ENCODE data around the gene ZNRF2.

The ZNRF2 gene

GRCh38 chr7:30391806-30392205 lies 107.4 kb downstream of the ZNRF2 start:
- H3K27ac ChIP-seq (ENCODE audit: low read length) = no peak overlapping the region
- TF ChIP-seq EZH2phosphoT487 (IDR thresholded peaks at IDR 0.05; ENCODE audit: low read length) (no peak), EZH2 (optimal IDR thresholded peaks at IDR 0.05; ENCODE audit: low read depth, low read length) (no peak)
- TF ChIP-seq, protein P1, sequence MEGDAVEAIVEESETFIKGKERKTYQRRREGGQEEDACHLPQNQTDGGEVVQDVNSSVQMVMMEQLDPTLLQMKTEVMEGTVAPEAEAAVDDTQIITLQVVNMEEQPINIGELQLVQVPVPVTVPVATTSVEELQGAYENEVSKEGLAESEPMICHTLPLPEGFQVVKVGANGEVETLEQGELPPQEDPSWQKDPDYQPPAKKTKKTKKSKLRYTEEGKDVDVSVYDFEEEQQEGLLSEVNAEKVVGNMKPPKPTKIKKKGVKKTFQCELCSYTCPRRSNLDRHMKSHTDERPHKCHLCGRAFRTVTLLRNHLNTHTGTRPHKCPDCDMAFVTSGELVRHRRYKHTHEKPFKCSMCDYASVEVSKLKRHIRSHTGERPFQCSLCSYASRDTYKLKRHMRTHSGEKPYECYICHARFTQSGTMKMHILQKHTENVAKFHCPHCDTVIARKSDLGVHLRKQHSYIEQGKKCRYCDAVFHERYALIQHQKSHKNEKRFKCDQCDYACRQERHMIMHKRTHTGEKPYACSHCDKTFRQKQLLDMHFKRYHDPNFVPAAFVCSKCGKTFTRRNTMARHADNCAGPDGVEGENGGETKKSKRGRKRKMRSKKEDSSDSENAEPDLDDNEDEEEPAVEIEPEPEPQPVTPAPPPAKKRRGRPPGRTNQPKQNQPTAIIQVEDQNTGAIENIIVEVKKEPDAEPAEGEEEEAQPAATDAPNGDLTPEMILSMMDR (IDR thresholded peaks at IDR 0.05; ENCODE audit: low read length) = no peak
- H3K36me3 ChIP-seq (replicated peaks; ENCODE audit: insufficient read depth, low read length) = no peaks in the 10 kb centered on the region
- H2AFZ ChIP-seq (ENCODE audit: low read length) = no peak overlapping the region
- no peak overlapping the region for H3K9ac ChIP-seq (ENCODE audit: low read length)
- peaks cover 6% of the 10 kb centered on the region; the same call in 1 of the 2 replicates for H3K4me1 ChIP-seq (ENCODE audit: low read length)
- H3K79me2 ChIP-seq (ENCODE audit: low read length) = no peaks in the 10 kb centered on the region
- no peaks in the 10 kb centered on the region for H3K9me2 ChIP-seq (replicated peaks; ENCODE audit: insufficient read depth, low read length)
- H3K4me2 ChIP-seq (ENCODE audit: low read depth, low read length) = no peak overlapping the region
- no peak overlapping the region for H3K4me3 ChIP-seq (ENCODE audit: low read length)
- no peaks in the 10 kb centered on the region for H3K9me3 ChIP-seq (replicated peaks; ENCODE audit: insufficient read depth, low read length)
- H3K27me3 ChIP-seq (replicated peaks; ENCODE audit: insufficient read depth, low read length) = no peaks in the 10 kb centered on the region
- no peaks in the 10 kb centered on the region for H3F3A ChIP-seq (ENCODE audit: insufficient read depth, low read length)
- DNase-seq = no peak
- H4K20me1 ChIP-seq (ENCODE audit: insufficient read depth, low read length) = no peaks in the 10 kb centered on the region

- Histone ChIP-seq H4K20me1 (ENCODE audit: insufficient read depth, low read length) (no peaks in the 10 kb centered on the region), H3F3A (ENCODE audit: insufficient read depth, low read length) (no peaks in the 10 kb centered on the region), H2AFZ (ENCODE audit: low read length) (no peak overlapping the region), H3K27ac (ENCODE audit: low read length) (no peak overlapping the region), H3K4me1 (ENCODE audit: low read length) (peaks cover 6% of the 10 kb centered on the region), H3K36me3 (replicated peaks; ENCODE audit: insufficient read depth, low read length) (no peaks in the 10 kb centered on the region), H3K79me2 (ENCODE audit: low read length) (no peaks in the 10 kb centered on the region), H3K27me3 (replicated peaks; ENCODE audit: insufficient read depth, low read length) (no peaks in the 10 kb centered on the region), H3K4me3 (ENCODE audit: low read length) (no peak overlapping the region), H3K4me2 (ENCODE audit: low read depth, low read length) (no peak overlapping the region), H3K9ac (ENCODE audit: low read length) (no peak overlapping the region), H3K9me2 (replicated peaks; ENCODE audit: insufficient read depth, low read length) (no peaks in the 10 kb centered on the region), H3K9me3 (replicated peaks; ENCODE audit: insufficient read depth, low read length) (no peaks in the 10 kb centered on the region)
- TF ChIP-seq, protein P1 (IDR thresholded peaks at IDR 0.05; ENCODE audit: low read length) = no peak
- no peak for DNase-seq
These were observed 111.3 kb downstream of the ZNRF2 start for GRCh38 chr7:30395676-30396075.

DNA sequence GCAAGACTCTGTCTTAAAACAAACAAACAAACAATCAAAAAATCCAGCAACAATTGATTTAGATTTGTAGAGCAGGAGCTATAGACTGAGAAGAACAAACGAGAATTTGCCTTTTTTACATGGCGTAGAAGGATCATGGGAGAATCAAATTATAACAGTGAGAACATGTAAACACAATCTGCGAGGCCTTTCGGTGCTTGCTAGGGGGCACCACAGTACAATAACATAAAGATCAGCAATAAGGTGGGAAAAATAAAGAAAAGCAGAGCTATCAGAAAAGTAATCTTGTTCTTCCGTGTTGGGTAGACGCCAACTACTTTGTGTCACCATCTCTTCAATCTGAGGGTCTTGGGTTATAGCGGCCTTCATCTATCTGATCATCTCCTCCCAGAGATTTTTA lies 112.0 kb downstream of the ZNRF2 start:
- no peak overlapping the region for H3K4me3 ChIP-seq (ENCODE audit: low read length)
- no peaks in the 10 kb centered on the region for H4K20me1 ChIP-seq (ENCODE audit: insufficient read depth, low read length)
- H3F3A ChIP-seq (ENCODE audit: insufficient read depth, low read length) = no peaks in the 10 kb centered on the region
- H3K9ac ChIP-seq (ENCODE audit: low read length) = no peak overlapping the region
- TF ChIP-seq, protein P1 (IDR thresholded peaks at IDR 0.05; ENCODE audit: low read length) = no peak
- TF ChIP-seq EZH2 (optimal IDR thresholded peaks at IDR 0.05; ENCODE audit: low read depth, low read length) = no peak
- no peak for DNase-seq
- no peak overlapping the region for H3K4me2 ChIP-seq (ENCODE audit: low read depth, low read length)
- H3K27me3 ChIP-seq (replicated peaks; ENCODE audit: insufficient read depth, low read length) = no peaks in the 10 kb centered on the region
- H3K27ac ChIP-seq (ENCODE audit: low read length) = no peak overlapping the region
- H3K79me2 ChIP-seq (ENCODE audit: low read length) = no peaks in the 10 kb centered on the region
- no peaks in the 10 kb centered on the region for H3K9me2 ChIP-seq (replicated peaks; ENCODE audit: insufficient read depth, low read length)
- H3K4me1 ChIP-seq (ENCODE audit: low read length) = peaks cover 9% of the 10 kb centered on the region
- no peaks in the 10 kb centered on the region for H3K9me3 ChIP-seq (replicated peaks; ENCODE audit: insufficient read depth, low read length)
- no peaks in the 10 kb centered on the region for H3K36me3 ChIP-seq (replicated peaks; ENCODE audit: insufficient read depth, low read length)
- no peak overlapping the region for H2AFZ ChIP-seq (ENCODE audit: low read length)

DNA sequence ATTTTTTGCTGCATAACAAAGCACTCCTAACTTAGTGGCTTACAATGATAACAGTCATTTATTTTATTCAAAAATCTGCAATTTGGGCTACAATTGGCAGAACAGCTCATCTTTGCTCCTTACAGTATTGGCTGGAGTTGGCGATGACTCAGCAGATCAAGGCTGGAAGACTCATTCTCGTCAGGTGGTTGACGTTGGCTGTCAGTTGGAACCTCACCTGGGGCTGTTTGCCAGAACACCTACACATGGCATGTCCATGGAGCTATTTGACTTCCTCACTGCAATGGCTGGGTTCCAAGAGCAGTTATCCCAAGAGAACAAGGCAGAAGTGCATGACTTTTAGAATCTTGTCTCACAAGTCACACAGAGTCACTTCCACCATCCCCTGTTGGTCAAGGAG lies 119.1 kb downstream of the ZNRF2 start:
- no peaks in the 10 kb centered on the region for H3K9me3 ChIP-seq (replicated peaks; ENCODE audit: insufficient read depth, low read length)
- no peak for DNase-seq
- no peaks in the 10 kb centered on the region for H3K27me3 ChIP-seq (replicated peaks; ENCODE audit: insufficient read depth, low read length)
- TF ChIP-seq, protein P1 (IDR thresholded peaks at IDR 0.05; ENCODE audit: low read length) = no peak
- TF ChIP-seq EZH2phosphoT487 (IDR thresholded peaks at IDR 0.05; ENCODE audit: low read length) (no peak), EZH2 (optimal IDR thresholded peaks at IDR 0.05; ENCODE audit: low read depth, low read length) (no peak)
- H3F3A ChIP-seq (ENCODE audit: insufficient read depth, low read length) = no peaks in the 10 kb centered on the region
- H3K9ac ChIP-seq (ENCODE audit: low read length) = no peak overlapping the region
- no peak overlapping the region for H3K27ac ChIP-seq (ENCODE audit: low read length)
- no peaks in the 10 kb centered on the region for H3K36me3 ChIP-seq (replicated peaks; ENCODE audit: insufficient read depth, low read length)
- H3K4me1 ChIP-seq (ENCODE audit: low read length) = peaks cover 16% of the 10 kb centered on the region
- no peak overlapping the region for H2AFZ ChIP-seq (ENCODE audit: low read length)
- no peaks in the 10 kb centered on the region for H3K9me2 ChIP-seq (replicated peaks; ENCODE audit: insufficient read depth, low read length)
- no peak overlapping the region for H3K4me2 ChIP-seq (ENCODE audit: low read depth, low read length)
- H3K79me2 ChIP-seq (ENCODE audit: low read length) = no peaks in the 10 kb centered on the region
- H3K4me3 ChIP-seq (ENCODE audit: low read length) = no peak overlapping the region
- no peaks in the 10 kb centered on the region for H4K20me1 ChIP-seq (ENCODE audit: insufficient read depth, low read length)
